Left ventricle myocardium inferior (tissue), 1 donor: Measurements from ENCODE around the gene PREPL. TPM values are rescaled to one million over a fixed set of nuclear protein-coding genes. Genes with fewer than 3 reads are reported as not detected.
"Not testable (repeated sequence)": the region's sequence is repeated elsewhere in the genome, so short reads cannot be mapped to it uniquely, and the experiment has no call there.

Experiments
- DNase-seq: peaks from one replicate; pipeline ENCODE4 v3.0.0-alpha.2; 2020
- H3K27ac ChIP-seq: fragments of 200-600 bp; replicated peaks from 2 replicates; pipeline ENCODE4 v1.8.0; 2021
- H3K27me3 ChIP-seq: fragments of 200-600 bp; 2 replicates; pipeline ENCODE4 v1.8.0; 2021; ENCODE audit warnings: low read depth
- H3K36me3 ChIP-seq: fragments of 200-600 bp; 2 replicates; pipeline ENCODE4 v1.8.0; 2021
- H3K4me1 ChIP-seq: fragments of 200-600 bp; 2 replicates; pipeline ENCODE4 v1.8.0; 2021
- H3K4me3 ChIP-seq: fragments of 200-600 bp; 2 replicates; pipeline ENCODE4 v1.8.0; 2021; ENCODE audit warnings: mild to moderate bottlenecking, moderate library complexity
- H3K9me3 ChIP-seq: fragments of 200-600 bp; replicated peaks from 2 replicates; pipeline ENCODE4 v1.8.0; 2021
- CTCF ChIP-seq: fragments of 200-600 bp; IDR thresholded peaks from 2 replicates; pipeline ENCODE4 v1.8.0; 2021; ENCODE audit warnings: antibody characterized with exemption, mild to moderate bottlenecking, borderline replicate concordance
- intact Hi-C: fragments of 100-400 bp; cut with micrococcal nuclease; formaldehyde crosslinking; loops from one replicate; pipeline ENCODE4 v1.11.0; 2022
- total RNA-seq: library from RNA; stranded (reverse); fragmentation: NEBNext Ultra II Directional; extraction: Animal tissue kit (Norgen Biotek cat#: 25700); gene quantifications from one replicate; pipeline ENCODE4 v1.2.1, GENCODE V29; 2021
- donor health status: DM: no; HTN: yes; CAD: no; lungs with severe emphysema.

Gene PREPL
- total RNA-seq, 1 donor from 2014 or later = 86.1 TPM

DNA sequence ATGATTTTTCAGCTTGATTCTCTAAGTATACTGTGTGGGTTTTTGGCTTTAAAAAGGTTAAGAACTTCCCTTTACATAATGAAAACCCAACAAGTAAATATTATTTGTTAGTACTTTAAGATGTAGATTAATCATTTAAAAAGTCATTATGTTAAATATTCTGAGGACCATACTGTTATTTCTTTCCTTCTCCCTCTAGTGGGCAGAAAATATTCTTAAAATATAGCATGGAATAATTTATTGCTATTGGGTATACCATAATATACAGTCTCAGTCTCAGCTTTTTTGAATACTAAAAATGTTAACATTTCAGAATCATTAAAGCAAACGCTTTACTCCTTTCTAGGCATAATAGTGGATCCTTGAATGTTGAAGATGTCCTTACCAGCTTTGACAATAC lies 28.6 kb upstream of the PREPL start:
- H3K4me3 ChIP-seq = no peak overlapping the region
- TF ChIP-seq CTCF = peak; percentile 19
- no peaks in the 10 kb centered on the region for H3K36me3 ChIP-seq
- no peaks in the 10 kb centered on the region for H3K27me3 ChIP-seq
- no peak for DNase-seq
- H3K4me1 ChIP-seq = no peaks in the 10 kb centered on the region
- H3K27ac ChIP-seq = no peak overlapping the region
- intact Hi-C loops = loop anchor here (10.0 kb wide), 1 partner anchor 565 kb away; no protein-coding TSS in a partner anchor
- peaks cover 17% of the 10 kb centered on the region for H3K9me3 ChIP-seq

DNA sequence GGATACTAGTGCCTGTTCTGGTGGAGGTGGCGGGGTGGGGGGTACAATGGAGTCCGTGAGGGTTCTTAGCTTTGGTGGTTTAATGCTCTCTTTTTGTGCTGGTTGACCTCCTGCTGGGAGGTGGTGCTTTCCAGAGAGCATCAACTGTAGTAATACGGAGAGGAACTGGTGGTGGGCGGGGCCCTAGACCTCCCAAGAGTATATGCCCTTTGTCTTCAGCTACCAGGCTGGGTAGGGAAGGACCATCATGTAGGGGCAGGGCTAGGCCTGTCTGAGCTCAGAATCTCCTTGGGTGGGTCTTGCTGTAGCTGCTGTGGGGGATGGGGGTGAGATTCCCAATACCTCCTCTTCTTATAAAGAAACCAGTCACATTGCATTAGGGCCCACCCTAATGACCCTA lies 27.6 kb upstream of the PREPL start:
- H3K9me3 ChIP-seq = peaks cover 22% of the 10 kb centered on the region
- intact Hi-C loops = no loop called here
- no peak for DNase-seq
- no peak overlapping the region for H3K4me3 ChIP-seq
- H3K27ac ChIP-seq = no peak overlapping the region
- H3K36me3 ChIP-seq = no peaks in the 10 kb centered on the region
- no peaks in the 10 kb centered on the region for H3K4me1 ChIP-seq
- TF ChIP-seq CTCF = no peak
- H3K27me3 ChIP-seq = no peaks in the 10 kb centered on the region

- H3K27me3 ChIP-seq, intact Hi-C loops, DNase-seq, H3K27ac ChIP-seq, H3K4me1 ChIP-seq, H3K4me3 ChIP-seq: not testable (repeated sequence)
- H3K9me3 ChIP-seq = peaks cover 22% of the 10 kb centered on the region
- H3K36me3 ChIP-seq = peaks cover 11% of the 10 kb centered on the region
These were observed 23.9 kb upstream of the PREPL start for GRCh38 chr2:44385226-44385625.

- Histone ChIP-seq H3K27ac (no peak overlapping the region), H3K4me1 (no peaks in the 10 kb centered on the region), H3K36me3 (peaks cover 8% of the 10 kb centered on the region), H3K27me3 (no peaks in the 10 kb centered on the region), H3K4me3 (no peak overlapping the region), H3K9me3 (no peaks in the 10 kb centered on the region)
- intact Hi-C loops = no loop called here
- DNase-seq = no peak
- no peak for TF ChIP-seq CTCF
These were observed 16.2 kb upstream of the PREPL start for GRCh38 chr2:44377486-44377885.

DNA sequence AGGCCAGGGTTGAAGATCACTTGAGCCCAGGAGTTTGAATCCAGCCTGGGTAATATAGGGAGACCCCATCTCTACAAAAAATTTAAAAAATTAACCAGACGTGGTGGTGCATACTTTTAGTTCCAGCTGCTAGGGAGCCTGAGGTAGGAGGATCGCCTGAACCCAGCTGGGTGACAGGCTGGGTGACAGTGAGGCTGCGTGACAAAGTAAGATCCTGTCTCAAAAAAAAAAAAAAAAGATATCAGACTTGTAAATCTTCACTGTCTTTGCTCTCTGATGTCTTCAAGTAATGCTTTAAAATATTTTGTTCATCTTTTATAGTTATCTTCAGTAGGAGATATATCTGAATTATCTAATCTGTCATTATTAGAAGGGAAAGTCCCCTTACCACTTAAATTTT lies 11.0 kb upstream of the PREPL start:
- Histone ChIP-seq H3K36me3 (peaks cover 5% of the 10 kb centered on the region), H3K4me1 (no peaks in the 10 kb centered on the region), H3K27ac (no peak overlapping the region), H3K9me3 (peaks cover 10% of the 10 kb centered on the region), H3K4me3 (no peak overlapping the region), H3K27me3 (no peaks in the 10 kb centered on the region)
- no peak for DNase-seq
- no peak for TF ChIP-seq CTCF
- intact Hi-C loops = no loop called here

DNA sequence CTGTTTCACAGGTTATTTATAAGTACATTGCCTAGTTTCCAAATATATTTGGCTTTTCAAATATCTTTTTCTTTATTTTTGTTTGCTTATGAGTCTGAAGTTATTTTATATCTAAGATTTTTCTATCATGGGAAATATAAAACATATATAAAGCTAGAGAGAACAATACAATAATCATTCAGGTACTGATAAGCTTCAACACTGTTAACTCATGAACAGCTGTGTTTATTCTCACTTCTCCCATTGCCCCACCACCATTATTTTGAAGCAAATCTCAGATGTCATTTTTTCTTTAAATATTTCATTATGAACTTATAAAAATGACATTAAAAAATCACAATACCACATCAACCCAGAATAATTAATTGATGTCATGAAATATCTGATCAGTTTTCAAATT lies 10.2 kb upstream of the PREPL start:
- no peak for DNase-seq
- H3K4me1 ChIP-seq = no peaks in the 10 kb centered on the region
- intact Hi-C loops = no loop called here
- no peak for TF ChIP-seq CTCF
- no peaks in the 10 kb centered on the region for H3K27me3 ChIP-seq
- no peak overlapping the region for H3K4me3 ChIP-seq
- no peak overlapping the region for H3K27ac ChIP-seq
- peaks cover 5% of the 10 kb centered on the region for H3K36me3 ChIP-seq
- peaks cover 10% of the 10 kb centered on the region for H3K9me3 ChIP-seq
